CD4-positive, alpha-beta memory T cell (primary cell): ENCODE measurements around the gene HOTAIR. TPM values are rescaled to one million over a fixed set of nuclear protein-coding genes. Genes with fewer than 3 reads are reported as not detected.
A peak's percentile ranks its signal among the peaks of the same experiment; 100 is the strongest.

Source experiments
- CTCF ChIA-PET: fragments of 350-600 bp; sonication (Branson Sonifier 250); formaldehyde crosslinking; loops from one replicate; lab custom pipeline; 2021; ENCODE audit warnings: inconsistent platforms; ENCODE audit not compliant: partially characterized antibody; lab: Charles Lee
- POLR2A ChIA-PET: fragments of 350-600 bp; sonication (Branson Sonifier 250); formaldehyde crosslinking; loops from one replicate; lab custom pipeline; 2021; ENCODE audit not compliant: partially characterized antibody; lab: Charles Lee
- DNase-seq, 5 donors: peaks; one replicate each; pipeline versions ENCODE4 v3.0.0 to v3.0.0-alpha.2; 2020 to 2022; ENCODE audit warnings: mixed read lengths in 1 of 5
- H3K27ac ChIP-seq: one replicate; pipeline ENCODE4 v1.7.0; 2013; ENCODE audit warnings: low read depth, low read length
- H3K27me3 ChIP-seq: 2 replicates; pipeline ENCODE4 v1.7.0; 2013; ENCODE audit warnings: mild to moderate bottlenecking, low read length, moderate library complexity; ENCODE audit not compliant: insufficient read depth
- H3K36me3 ChIP-seq: 2 replicates; pipeline ENCODE4 v1.7.0; 2013; ENCODE audit warnings: mild to moderate bottlenecking, low read length, moderate library complexity; ENCODE audit not compliant: insufficient read depth
- H3K4me1 ChIP-seq: 2 replicates; pipeline ENCODE4 v1.7.0; 2013; ENCODE audit warnings: mild to moderate bottlenecking, low read length, moderate library complexity; ENCODE audit not compliant: insufficient read depth
- H3K4me3 ChIP-seq, 2 donors: one replicate each; pipeline ENCODE4 v1.7.0; 2013; ENCODE audit warnings: low read length in 2 of 2, mild to moderate bottlenecking in 1 of 2
- H3K9me3 ChIP-seq, 2 donors: one replicate each; pipeline ENCODE4 v1.7.0; 2013; ENCODE audit warnings: low read length in 2 of 2, control low read depth in 1 of 2; ENCODE audit not compliant: control insufficient read depth in 1 of 2
- H3K27ac Mint-ChIP-seq, 7 donors: one replicate each; pipeline ENCODE4 v1.8.0; 2020 to 2021; ENCODE audit warnings: mixed read lengths in 7 of 7, mild to moderate bottlenecking in 6 of 7, inconsistent platforms in 3 of 7, moderate library complexity in 3 of 7
- H3K27me3 Mint-ChIP-seq, 2 donors: one replicate each; pipeline ENCODE4 v1.8.0; 2020 to 2021; ENCODE audit warnings: mixed read lengths in 2 of 2
- H3K36me3 Mint-ChIP-seq, 2 donors: one replicate each; pipeline ENCODE4 v1.8.0; 2020 to 2021; ENCODE audit warnings: mixed read lengths in 2 of 2, inconsistent platforms in 1 of 2, mild to moderate bottlenecking in 1 of 2
- H3K4me1 Mint-ChIP-seq, 4 donors: one replicate each; pipeline ENCODE4 v1.8.0; 2020 to 2021; ENCODE audit warnings: mixed read lengths in 4 of 4, mild to moderate bottlenecking in 1 of 4
- H3K4me3 Mint-ChIP-seq, 8 donors: one replicate each; pipeline ENCODE4 v1.8.0; 2020 to 2021; ENCODE audit warnings: mixed read lengths in 8 of 8, mild to moderate bottlenecking in 7 of 8, moderate library complexity in 6 of 8, inconsistent platforms in 3 of 8
- H3K9me3 Mint-ChIP-seq, 8 donors: one replicate each; pipeline ENCODE4 v1.8.0; 2020 to 2021; ENCODE audit warnings: mixed read lengths in 8 of 8, mild to moderate bottlenecking in 5 of 8, inconsistent platforms in 3 of 8, moderate library complexity in 1 of 8
- intact Hi-C: fragments of 100-400 bp; cut with micrococcal nuclease; formaldehyde crosslinking; loops from one replicate; pipeline ENCODE4 v1.15.1; 2023
- polyA plus RNA-seq, 2 donors: library from polyadenylated mRNA; unstranded; fragments of 300-500 nt; fragmentation: Illumina TruSeq; gene quantifications; one replicate each; pipeline ENCODE4 v1.2.3, GENCODE V29; 2021
- total RNA-seq, 2 experiments: library from RNA; stranded (reverse); gene quantifications; one replicate each; pipeline ENCODE4 v1.2.3, GENCODE V29; 2021

Gene HOTAIR
- total and polyA plus RNA-seq, 4 experiments from 2014 or later: not detected

DNA sequence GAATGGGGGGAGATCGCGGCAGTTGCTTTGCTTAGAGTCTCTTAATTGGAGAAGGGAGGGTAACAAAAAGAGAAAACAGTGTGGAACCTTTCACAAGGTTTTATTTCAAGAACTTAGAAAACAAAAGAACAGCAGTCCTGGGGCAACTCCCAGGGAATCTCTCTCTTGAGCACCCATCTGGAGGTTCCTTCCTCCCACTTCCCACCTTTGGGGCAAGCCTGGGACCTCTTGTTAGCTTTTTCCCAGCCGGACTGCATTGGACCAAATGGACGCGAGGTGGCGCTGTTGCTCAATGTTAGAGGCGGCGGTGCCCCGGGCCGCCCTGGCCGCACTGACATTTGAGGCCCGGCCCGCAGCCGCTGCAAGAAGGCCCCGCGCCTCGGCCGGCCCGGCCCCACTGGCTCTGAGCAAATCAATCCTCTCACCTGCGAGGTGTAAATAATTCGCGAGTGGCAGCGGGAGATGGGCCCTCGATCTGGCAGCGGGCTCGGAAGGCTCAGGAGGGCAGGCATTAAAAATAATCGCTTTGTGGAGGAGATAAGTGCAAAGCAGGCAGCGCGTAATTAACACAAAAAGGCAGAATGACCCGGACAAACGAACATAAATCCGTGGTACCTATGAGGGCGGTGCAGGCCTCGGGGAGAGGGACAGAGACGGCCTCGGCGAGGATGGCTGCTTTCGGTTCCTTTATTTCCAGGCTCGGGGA, 31.3 kb upstream of the HOTAIR start:
- Histone ChIP-seq H3K27me3 (peaks cover 84% of the 10 kb centered on the region), H3K9me3 (no peaks in the 10 kb centered on the region), H3K27ac (no peak overlapping the region), H3K4me3 (peak overlapping the region in 1 of 2 donors; percentile 44), H3K4me1 (peaks cover 19% of the 10 kb centered on the region), H3K36me3 (no peaks in the 10 kb centered on the region)
- ChIA-PET CTCF (interaction anchor here (0.6 to 6.9 kb wide), 11 partner anchors 11 to 347 kb away, joined by 3 to 109 read pairs (median 5); partner anchors contain the start of gene SMUG1), POLR2A (interaction anchor here (1.0 to 4.2 kb wide), 4 partner anchors 9 to 201 kb away, joined by 3 to 19 read pairs (median 7); no protein-coding TSS in a partner anchor)
- Mint-ChIP-seq H3K36me3 (no peaks in the 10 kb centered on the region), H3K9me3 (peaks cover 0 to 2% (median 0%) of the 10 kb centered on the region in 8 donors), H3K27me3 (peaks cover 70 to 85% of the 10 kb centered on the region in 2 donors), H3K27ac (peak overlapping the region in 5 of 7 donors; percentile 5 to 58 (median 18)), H3K4me1 (peaks cover 9 to 42% (median 25%) of the 10 kb centered on the region in 4 donors), H3K4me3 (peak overlapping the region; percentile 64 to 92 (median 79))
- peak; percentile 76 to 87 (median 80) for DNase-seq
- intact Hi-C loops: loop anchor here (1.0 to 5.0 kb wide), 6 partner anchors 21 to 371 kb away; no protein-coding TSS in a partner anchor

DNA sequence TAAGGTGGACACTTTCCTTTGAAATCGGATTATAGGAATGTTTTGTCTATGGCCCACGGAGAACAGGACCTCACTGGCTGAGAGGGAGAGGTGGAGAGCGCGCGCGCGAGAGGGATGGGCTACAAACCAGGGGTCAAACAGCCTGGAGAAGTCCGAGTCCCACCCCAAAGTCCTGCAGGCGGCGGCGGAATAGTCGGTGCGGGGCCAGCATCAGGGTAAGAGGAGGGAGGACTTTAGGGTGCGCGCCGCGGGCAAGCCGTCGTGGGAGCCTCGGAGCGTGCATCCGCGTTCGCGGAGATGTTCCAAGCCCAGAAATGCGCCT, 30.7 kb upstream of the HOTAIR start:
- Mint-ChIP-seq H3K9me3 (peaks cover 0 to 2% (median 0%) of the 10 kb centered on the region in 8 donors), H3K4me3 (peak overlapping the region in 5 of 8 donors; percentile 35 to 82 (median 74)), H3K36me3 (no peaks in the 10 kb centered on the region), H3K4me1 (peaks cover 9 to 38% (median 24%) of the 10 kb centered on the region in 4 donors), H3K27ac (peak overlapping the region in 2 of 7 donors; percentile 5 to 58), H3K27me3 (peaks cover 68 to 86% of the 10 kb centered on the region in 2 donors)
- CTCF ChIA-PET: interaction anchor here (0.6 to 6.9 kb wide), 11 partner anchors 11 to 348 kb away, joined by 3 to 109 read pairs (median 5); partner anchors contain the start of gene SMUG1
- Histone ChIP-seq H3K27ac (no peak overlapping the region), H3K36me3 (no peaks in the 10 kb centered on the region), H3K4me1 (peaks cover 19% of the 10 kb centered on the region), H3K4me3 (no peak overlapping the region), H3K27me3 (peaks cover 84% of the 10 kb centered on the region), H3K9me3 (no peaks in the 10 kb centered on the region)
- DNase-seq: no peak
- POLR2A ChIA-PET: interaction anchor here (1.0 to 4.2 kb wide), 3 partner anchors 9 to 186 kb away, joined by 5 to 19 read pairs (median 9); no protein-coding TSS in a partner anchor
- intact Hi-C loops: loop anchor here (5.0 kb wide), 1 partner anchor 372 kb away; no protein-coding TSS in a partner anchor

DNA sequence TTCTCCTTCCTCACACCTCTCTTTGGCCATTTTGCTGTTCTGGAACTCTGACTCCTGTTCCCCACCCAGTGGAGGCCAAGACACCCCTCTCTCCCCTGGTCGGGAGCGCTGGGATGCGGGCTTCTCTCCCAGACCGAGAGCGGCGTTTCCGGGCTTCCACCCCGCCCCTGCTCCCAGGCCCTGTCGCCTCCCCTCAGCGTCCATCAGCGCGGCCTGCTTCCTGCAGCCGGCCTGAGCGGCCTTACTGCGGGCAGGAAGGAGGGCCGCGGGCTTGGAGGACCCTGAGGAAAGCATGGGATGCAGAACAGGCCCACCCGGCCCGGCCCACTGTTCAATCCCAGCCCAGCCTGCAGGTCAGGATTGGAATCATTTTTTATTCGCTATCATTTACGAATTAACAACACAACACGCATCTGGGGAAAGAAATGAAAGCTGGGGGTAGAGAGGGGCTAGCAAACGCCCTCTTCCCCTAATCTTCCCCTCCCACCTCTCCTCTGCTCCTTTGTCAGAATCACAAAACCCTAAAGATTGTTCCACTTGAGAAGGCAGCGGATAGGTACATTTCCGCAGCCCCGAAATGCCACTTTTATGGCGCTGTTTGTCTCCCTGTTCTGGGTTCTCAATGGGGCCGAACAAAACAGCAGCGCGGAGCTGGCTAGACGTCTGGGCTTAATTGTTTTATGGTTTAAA, 30.2 kb upstream of the HOTAIR start:
- CTCF ChIA-PET: interaction anchor here (0.9 to 6.9 kb wide), 8 partner anchors 12 to 348 kb away, joined by 3 to 109 read pairs (median 23); partner anchors contain the start of gene SMUG1
- H3K27me3 ChIP-seq: peaks cover 85% of the 10 kb centered on the region
- intact Hi-C loops: loop anchor here (5.0 kb wide), 1 partner anchor 372 kb away; no protein-coding TSS in a partner anchor

DNA sequence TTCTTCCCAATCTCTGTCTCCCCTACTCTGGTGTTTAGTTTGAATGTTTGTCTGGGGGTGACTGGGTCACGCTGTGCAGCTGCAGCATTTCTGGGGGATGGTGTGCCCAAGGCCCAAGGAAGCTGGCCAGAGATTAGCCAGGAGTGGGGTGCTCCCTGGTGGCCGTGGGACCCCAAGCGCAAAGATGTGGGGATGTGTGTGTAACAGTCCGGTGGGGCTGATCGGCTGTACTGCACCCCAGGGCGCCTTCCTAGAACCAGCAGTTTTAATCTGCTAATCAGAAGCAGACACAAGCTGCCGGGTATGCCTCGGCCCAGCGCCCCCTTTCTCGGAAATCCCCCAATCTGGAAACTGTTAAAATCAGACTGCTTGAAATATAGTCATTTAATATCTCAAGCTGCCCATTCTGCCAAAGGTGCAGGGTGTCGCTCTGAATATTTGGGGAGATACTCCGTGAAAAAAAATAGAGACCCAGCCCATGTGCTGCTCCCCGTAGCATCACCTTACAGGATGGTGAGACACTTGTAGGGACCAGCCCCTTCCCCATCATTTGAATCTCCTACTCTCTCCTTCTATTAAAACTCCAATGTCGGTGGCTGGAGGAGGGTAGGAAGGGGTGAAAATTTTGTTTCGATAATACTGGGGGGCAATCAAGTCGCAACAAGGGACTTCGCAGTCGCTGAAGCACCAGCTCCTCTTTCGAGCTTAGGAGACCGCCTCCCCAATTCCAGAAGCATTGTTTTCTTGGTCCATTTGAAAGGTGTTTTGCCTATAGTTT, 29.5 kb upstream of the HOTAIR start:
- peaks cover 0 to 2% (median 0%) of the 10 kb centered on the region in 8 donors for H3K9me3 Mint-ChIP-seq
- peak overlapping the region in 1 of 7 donors; percentile 0 for H3K27ac Mint-ChIP-seq
- H3K4me1 ChIP-seq: peaks cover 22% of the 10 kb centered on the region

More for the DNA sequence above, 30.2 kb upstream of the HOTAIR start:
- H3K27ac Mint-ChIP-seq: peak overlapping the region in 2 of 7 donors; percentile 5 to 58
- POLR2A ChIA-PET: interaction anchor here (1.2 kb wide), 1 partner anchor 187 kb away, joined by 9 read pairs; no protein-coding TSS in a partner anchor
- Histone ChIP-seq H3K4me1 (peaks cover 24% of the 10 kb centered on the region), H3K9me3 (no peaks in the 10 kb centered on the region), H3K36me3 (no peaks in the 10 kb centered on the region), H3K4me3 (no peak overlapping the region), H3K27ac (no peak overlapping the region)
- H3K27me3 Mint-ChIP-seq: peaks cover 65 to 85% of the 10 kb centered on the region in 2 donors
- peaks cover 10 to 36% (median 23%) of the 10 kb centered on the region in 4 donors for H3K4me1 Mint-ChIP-seq
- H3K9me3 Mint-ChIP-seq: peaks cover 0 to 2% (median 0%) of the 10 kb centered on the region in 8 donors
- no peaks in the 10 kb centered on the region for H3K36me3 Mint-ChIP-seq
- DNase-seq: no peak
- peak overlapping the region in 2 of 8 donors; percentile 23 to 35 for H3K4me3 Mint-ChIP-seq

DNA sequence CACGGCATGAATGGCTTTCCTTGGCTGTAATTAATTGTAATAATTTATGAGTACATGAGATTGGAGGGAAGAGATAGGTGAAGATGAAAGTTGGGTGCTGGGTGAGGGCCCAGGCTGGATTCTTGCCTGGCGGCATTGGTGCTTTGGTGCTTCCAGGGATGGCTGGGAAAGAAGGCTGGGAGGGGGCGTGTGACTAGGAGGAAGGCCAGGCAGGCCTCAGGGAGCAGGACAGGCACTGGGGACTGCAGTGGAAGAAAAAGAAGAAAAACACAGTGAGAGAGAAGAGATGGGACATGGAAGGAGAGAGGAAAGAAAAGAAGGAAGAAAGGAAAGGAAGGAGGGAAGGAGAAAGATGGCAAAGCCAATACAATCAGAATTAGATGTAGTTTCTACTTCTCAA, 28.9 kb upstream of the HOTAIR start:
- no peak overlapping the region for H3K27ac ChIP-seq
- Mint-ChIP-seq H3K27me3 (peaks cover 68 to 84% of the 10 kb centered on the region in 2 donors), H3K36me3 (no peaks in the 10 kb centered on the region), H3K9me3 (peaks cover 0 to 5% (median 0%) of the 10 kb centered on the region in 8 donors), H3K4me3 (peak overlapping the region in 2 of 8 donors; percentile 22 to 23), H3K27ac (peak overlapping the region in 2 of 7 donors; percentile 0 to 4), H3K4me1 (peaks cover 8 to 38% (median 21%) of the 10 kb centered on the region in 4 donors)
- DNase-seq: no peak
- H3K4me1 ChIP-seq: peaks cover 20% of the 10 kb centered on the region
- ChIA-PET CTCF (interaction anchor here (1.9 to 6.9 kb wide), 4 partner anchors 189 to 215 kb away, joined by 4 to 109 read pairs (median 98); partner anchors contain the start of gene SMUG1), POLR2A (interaction anchor here (1.2 kb wide), 1 partner anchor 188 kb away, joined by 3 read pairs; no protein-coding TSS in a partner anchor)
- H3K27me3 ChIP-seq: peaks cover 87% of the 10 kb centered on the region
- intact Hi-C loops: no loop called here
- H3K9me3 ChIP-seq: no peaks in the 10 kb centered on the region
- no peaks in the 10 kb centered on the region for H3K36me3 ChIP-seq
- no peak overlapping the region for H3K4me3 ChIP-seq

More for the DNA sequence above, 29.5 kb upstream of the HOTAIR start:
- CTCF ChIA-PET: interaction anchor here (2.0 to 6.9 kb wide), 4 partner anchors 12 to 204 kb away, joined by 14 to 109 read pairs (median 98); partner anchors contain the start of gene SMUG1
- Histone ChIP-seq H3K36me3 (no peaks in the 10 kb centered on the region), H3K27me3 (peaks cover 84% of the 10 kb centered on the region), H3K4me3 (no peak overlapping the region), H3K9me3 (no peaks in the 10 kb centered on the region), H3K27ac (no peak overlapping the region)
- H3K4me3 Mint-ChIP-seq: no peak overlapping the region
- POLR2A ChIA-PET: interaction anchor here (1.2 kb wide), 1 partner anchor 188 kb away, joined by 3 read pairs; no protein-coding TSS in a partner anchor
- no peak for DNase-seq
- H3K27me3 Mint-ChIP-seq: peaks cover 66 to 82% of the 10 kb centered on the region in 2 donors
- intact Hi-C loops: no loop called here
- peaks cover 10 to 36% (median 23%) of the 10 kb centered on the region in 4 donors for H3K4me1 Mint-ChIP-seq
- H3K36me3 Mint-ChIP-seq: no peaks in the 10 kb centered on the region

DNA sequence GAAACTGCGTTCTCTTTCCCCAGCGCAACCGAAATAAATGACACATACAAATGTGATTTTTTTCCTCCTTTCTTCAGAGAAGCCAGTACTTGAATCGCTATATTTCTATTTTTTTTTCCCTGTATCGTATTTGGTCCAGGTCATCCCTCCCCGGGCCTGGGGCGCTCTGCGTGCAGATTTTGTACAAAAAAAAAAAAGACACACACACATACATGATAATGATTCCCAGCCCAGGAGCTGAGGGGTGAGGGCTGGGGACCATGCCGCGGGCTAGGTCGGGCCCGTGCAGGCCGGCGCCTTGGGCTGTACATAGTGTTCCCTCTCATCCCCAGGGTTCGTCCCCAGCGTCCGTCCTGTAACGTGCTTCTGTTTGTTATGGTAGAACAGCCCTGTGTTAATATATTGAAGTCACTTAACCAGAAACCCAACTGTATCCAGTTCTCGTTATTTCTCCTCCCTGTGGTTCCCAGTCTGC, 28.2 kb upstream of the HOTAIR start:
- Mint-ChIP-seq H3K9me3 (peaks cover 0 to 8% (median 0%) of the 10 kb centered on the region in 8 donors), H3K36me3 (no peaks in the 10 kb centered on the region), H3K27me3 (peaks cover 71 to 84% of the 10 kb centered on the region in 2 donors), H3K27ac (peak overlapping the region in 1 of 7 donors; percentile 60), H3K4me1 (peaks cover 8 to 45% (median 20%) of the 10 kb centered on the region in 4 donors), H3K4me3 (no peak overlapping the region)
- POLR2A ChIA-PET: no interaction called here
- Histone ChIP-seq H3K9me3 (no peaks in the 10 kb centered on the region), H3K27me3 (peaks cover 89% of the 10 kb centered on the region), H3K36me3 (no peaks in the 10 kb centered on the region), H3K27ac (no peak overlapping the region), H3K4me1 (peaks cover 20% of the 10 kb centered on the region), H3K4me3 (no peak overlapping the region)
- intact Hi-C loops: no loop called here
- CTCF ChIA-PET: interaction anchor here (1.1 to 6.9 kb wide), 4 partner anchors 189 to 216 kb away, joined by 4 to 109 read pairs (median 54); partner anchors contain the start of gene SMUG1
- no peak for DNase-seq
